GM18508 (cell line): ENCODE data around the gene ATP2A1.
"Not testable (repeated sequence)": the region's sequence is repeated elsewhere in the genome, so short reads cannot be mapped to it uniquely, and the experiment has no call there.

Source experiments
- ATAC-seq: cut with Tn5 transposase; IDR thresholded peaks from one replicate; pipeline ENCODE4 v1.9.1; 2021; ENCODE audit warnings: moderate number of reproducible peaks; ENCODE audit not compliant: insufficient read depth, unreplicated experiment

ATP2A1 gene

DNA sequence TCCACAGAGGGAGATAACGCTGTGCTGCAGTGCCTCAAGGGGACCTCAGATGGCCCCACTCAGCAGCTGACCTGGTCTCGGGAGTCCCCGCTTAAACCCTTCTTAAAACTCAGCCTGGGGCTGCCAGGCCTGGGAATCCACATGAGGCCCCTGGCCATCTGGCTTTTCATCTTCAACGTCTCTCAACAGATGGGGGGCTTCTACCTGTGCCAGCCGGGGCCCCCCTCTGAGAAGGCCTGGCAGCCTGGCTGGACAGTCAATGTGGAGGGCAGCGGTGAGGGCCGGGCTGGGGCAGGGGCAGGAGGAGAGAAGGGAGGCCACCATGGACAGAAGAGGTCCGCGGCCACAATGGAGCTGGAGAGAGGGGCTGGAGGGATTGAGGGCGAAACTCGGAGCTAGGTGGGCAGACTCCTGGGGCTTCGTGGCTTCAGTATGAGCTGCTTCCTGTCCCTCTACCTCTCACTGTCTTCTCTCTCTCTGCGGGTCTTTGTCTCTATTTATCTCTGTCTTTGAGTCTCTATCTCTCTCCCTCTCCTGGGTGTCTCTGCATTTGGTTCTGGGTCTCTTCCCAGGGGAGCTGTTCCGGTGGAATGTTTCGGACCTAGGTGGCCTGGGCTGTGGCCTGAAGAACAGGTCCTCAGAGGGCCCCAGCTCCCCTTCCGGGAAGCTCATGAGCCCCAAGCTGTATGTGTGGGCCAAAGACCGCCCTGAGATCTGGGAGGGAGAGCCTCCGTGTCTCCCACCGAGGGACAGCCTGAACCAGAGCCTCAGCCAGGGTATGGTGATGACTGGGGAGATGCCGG lies 54.3 kb downstream of the ATP2A1 start:
- no peak for ATAC-seq

DNA sequence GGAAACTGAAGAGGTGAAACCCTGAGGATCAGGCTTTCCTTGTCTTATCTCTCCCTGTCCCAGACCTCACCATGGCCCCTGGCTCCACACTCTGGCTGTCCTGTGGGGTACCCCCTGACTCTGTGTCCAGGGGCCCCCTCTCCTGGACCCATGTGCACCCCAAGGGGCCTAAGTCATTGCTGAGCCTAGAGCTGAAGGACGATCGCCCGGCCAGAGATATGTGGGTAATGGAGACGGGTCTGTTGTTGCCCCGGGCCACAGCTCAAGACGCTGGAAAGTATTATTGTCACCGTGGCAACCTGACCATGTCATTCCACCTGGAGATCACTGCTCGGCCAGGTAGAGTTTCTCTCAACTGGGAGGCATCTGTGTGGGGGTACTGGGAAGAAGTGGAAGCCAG lies 54.9 kb downstream of the ATP2A1 start:
- no peak for ATAC-seq

DNA sequence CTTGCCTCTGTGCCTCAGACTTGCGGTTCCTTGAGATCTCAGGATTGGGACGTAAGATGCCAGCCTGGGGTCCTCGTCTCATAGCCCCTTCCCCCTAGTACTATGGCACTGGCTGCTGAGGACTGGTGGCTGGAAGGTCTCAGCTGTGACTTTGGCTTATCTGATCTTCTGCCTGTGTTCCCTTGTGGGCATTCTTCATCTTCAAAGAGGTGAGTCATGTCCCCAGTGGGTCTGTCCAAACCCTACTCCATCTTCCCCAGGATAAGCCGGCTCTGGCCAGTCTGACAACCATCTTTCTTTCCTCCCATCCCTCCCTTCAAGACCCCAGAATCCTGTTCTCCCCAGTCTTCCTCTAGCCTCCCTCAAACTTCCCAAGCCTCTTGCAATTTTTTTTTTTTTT lies 57.1 kb downstream of the ATP2A1 start:
- no peak for ATAC-seq

DNA sequence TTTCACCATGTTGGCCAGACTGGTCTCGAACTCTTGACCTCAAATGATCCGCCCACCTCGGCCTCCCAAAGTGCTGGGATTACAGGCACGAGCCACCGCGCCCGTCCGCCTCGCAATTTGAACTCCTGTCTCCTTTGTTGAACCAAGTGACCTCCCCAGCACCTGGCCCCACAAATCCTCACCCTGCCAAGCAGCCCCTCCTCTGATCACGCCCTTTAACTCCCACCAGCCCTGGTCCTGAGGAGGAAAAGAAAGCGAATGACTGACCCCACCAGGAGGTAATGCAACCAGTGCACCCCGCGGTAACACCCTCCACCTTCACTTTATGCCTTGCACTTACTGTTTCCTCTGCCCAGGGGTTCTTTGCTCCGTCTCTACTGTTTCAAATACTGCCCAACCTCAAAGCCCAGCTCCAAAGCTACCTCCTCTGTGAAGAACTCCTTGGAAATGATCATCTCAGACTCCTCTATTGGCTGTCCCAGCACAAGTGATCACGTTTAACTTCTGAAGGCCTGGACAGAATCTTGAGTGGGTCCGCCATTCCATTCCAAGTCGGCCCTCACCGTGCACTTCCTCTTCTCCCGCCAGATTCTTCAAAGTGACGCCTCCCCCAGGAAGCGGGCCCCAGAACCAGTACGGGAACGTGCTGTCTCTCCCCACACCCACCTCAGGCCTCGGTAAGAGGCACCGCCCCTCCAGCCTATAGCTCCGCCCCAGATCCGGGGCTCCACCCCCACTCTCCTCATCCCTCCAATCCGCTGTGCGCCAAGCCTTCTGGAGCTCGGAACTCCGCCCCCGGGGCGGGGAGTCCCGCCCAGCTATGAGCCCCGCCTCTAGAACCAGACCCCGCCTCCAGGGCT lies 57.9 kb downstream of the ATP2A1 start:
- ATAC-seq: no peak

DNA sequence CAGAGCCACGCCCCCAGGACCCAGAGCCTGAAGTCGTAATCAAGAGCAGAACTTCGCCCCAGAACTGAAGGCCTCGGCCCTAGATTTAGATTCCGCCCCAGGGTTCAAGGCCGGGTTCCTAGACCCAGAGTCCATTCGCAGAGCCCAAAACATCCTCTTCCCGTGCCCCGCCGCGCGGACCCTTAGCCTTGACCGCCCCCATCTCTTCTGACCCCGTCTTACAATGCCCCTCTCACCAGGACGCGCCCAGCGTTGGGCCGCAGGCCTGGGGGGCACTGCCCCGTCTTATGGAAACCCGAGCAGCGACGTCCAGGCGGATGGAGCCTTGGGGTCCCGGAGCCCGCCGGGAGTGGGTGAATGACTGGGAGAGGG lies 58.5 kb downstream of the ATP2A1 start:
- no peak for ATAC-seq

DNA sequence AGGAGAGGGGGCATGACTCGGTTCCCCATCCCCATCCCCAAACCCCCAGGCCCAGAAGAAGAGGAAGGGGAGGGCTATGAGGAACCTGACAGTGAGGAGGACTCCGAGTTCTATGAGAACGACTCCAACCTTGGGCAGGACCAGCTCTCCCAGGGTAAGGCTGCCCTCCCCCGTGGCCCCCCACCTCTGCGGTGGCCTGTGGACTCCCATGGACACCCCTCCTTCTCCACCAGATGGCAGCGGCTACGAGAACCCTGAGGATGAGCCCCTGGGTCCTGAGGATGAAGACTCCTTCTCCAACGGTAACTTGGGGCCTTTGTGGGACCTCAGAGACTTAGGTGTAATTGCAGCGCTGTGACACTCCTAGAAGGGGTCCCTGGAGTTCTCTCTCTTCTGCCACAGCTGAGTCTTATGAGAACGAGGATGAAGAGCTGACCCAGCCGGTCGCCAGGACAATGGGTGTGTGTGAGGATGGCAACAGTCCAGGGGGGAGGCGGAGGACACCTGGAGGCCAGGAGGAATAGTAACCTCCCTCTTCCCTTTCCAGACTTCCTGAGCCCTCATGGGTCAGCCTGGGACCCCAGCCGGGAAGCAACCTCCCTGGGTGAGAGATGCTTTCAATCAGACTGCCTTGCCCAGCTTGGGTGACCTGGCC lies 59.1 kb downstream of the ATP2A1 start:
- ATAC-seq: no peak

DNA sequence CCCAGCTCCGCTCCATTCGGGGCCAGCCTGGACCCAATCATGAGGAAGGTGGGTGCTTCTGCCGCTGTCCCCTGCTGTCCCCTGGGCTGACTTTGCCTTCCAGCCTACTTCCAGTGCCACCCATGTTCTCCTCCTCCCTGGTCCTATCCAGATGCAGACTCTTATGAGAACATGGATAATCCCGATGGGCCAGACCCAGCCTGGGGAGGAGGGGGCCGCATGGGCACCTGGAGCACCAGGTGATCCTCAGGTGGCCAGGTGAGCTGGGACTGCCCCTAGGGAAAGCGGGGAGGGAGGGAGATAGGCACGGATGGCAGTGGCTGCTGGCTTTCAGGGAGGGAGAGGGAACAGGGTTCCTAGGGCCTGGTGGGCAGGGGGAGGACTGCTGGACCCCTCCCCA lies 60.4 kb downstream of the ATP2A1 start:
- ATAC-seq: no peak

DNA sequence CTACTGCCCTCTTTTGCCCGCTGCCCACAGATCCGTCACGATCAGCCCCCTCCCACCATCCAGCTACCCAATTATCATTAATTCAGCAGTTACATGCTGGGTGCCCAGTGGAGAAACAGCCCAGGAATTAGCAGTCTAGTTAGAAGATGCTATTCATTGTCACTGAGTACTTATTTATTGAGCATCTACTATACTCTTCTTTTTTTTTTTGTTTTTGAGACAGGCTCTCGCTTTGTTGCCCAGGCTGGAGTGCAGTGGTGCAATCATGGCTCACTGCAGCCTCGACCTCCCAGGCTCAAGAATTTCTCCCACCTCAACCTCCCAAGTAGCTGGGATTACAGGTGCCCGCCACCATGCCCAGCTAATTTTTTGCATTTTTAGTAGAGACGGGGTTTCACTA lies 61.5 kb downstream of the ATP2A1 start:
- not testable (repeated sequence) for ATAC-seq

DNA sequence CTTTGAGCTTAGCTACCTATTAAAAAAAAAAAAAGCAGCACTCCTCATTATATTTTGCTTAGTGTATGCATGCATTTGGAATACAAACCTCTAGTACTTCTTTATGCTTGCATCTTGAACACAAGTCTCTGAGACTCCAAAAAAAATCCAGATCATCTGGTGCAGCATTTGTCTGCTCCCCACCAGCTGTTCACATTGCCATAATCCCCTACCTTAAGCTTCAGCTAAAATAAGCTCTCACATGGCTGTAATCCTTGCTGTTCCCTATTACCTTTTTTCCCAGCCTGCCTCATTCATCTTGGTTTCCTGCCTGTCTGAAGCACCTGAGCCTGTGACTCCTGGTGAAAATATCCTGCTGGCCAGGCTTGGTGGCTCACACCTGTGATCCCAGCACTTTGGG lies 65.0 kb downstream of the ATP2A1 start:
- no peak for ATAC-seq

DNA sequence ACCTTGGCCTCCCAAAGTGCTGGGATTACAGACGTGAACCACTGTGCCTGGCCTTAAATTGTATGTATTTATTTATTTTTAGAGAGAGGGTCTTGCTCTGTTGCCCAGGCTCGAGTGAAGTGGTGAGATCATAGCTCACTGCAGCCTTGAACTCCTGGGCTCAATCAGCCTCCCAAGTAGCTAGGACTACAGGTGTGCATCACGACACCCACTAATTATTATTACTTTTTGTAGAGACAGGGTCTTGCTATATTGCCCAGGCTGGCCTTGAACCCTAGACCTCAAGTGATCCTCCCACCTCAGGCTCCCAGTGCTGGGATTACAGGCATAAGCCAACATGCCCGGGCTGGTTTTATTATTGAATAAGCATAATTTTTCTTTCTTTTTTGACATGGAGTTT lies 68.4 kb downstream of the ATP2A1 start:
- ATAC-seq: no peak

DNA sequence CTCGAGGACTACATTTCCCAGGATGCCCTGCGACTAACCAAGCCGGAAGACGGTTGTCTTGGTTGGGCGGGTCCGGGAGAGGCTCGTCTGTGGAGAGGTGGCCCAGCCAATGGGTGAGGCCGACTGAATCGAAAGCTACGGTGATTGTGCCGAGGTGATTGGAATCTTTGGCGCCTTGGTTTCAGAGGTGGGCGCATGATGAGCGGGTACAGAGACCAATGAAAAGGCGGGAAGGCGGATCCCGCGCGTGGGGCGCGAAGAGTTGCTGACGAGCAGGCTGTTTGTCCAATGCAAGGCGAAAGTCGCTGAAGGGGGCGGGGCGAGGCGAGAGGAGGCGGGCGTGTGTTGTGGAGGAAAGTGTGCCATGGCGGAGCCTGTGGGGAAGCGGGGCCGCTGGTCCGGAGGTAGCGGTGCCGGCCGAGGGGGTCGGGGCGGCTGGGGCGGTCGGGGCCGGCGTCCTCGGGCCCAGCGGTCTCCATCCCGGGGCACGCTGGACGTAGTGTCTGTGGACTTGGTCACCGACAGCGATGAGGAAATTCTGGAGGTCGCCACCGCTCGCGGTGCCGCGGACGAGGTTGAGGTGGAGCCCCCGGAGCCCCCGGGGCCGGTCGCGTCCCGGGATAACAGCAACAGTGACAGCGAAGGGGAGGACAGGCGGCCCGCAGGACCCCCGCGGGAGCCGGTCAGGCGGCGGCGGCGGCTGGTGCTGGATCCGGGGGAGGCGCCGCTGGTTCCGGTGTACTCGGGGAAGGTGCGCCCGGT lies 72.5 kb downstream of the ATP2A1 start, which contains the start of gene NFATC2IP:
TSS of gene NFATC2IP (plus strand) at position 290 of the 762 bp plus-strand sequence. CDS start at position 365, 75 bp downstream.
- ATAC-seq: peak; percentile 88

DNA sequence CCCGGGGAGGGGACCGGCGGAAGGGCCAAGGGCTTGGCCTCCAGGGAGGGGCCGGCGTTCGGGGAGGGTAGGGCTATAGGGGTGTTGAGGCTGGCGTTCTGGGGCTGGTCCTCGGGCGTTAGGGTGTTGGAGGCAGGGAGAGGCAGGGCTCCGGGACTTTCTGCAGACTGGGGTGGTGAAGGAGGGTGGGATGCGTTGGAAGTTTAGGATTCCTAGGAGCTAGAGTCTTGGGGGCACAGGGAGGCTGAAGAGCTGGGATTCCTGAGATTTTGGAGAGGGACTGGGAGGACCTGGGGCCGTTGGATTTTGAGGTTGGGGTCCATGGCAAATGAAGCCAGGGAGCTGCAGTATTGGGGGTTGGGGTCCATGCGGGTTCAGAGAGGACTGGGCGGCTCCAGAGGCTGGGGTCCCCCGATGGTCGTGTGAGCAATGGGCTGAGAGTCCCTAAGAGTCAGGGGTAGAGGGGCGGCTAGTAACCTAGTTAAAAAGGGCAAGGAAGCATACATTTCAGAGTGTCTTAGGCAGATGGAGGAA lies 73.2 kb downstream of the ATP2A1 start:
- no peak for ATAC-seq
